GM21737 (cell line): ENCODE measurements around the gene USP3.
A peak's percentile ranks its signal among the peaks of the same experiment; 100 is the strongest.
"Not testable (repeated sequence)": the region's sequence is repeated elsewhere in the genome, so short reads cannot be mapped to it uniquely, and the experiment has no call there.

ENCODE experiments used
- ATAC-seq: cut with Tn5 transposase; IDR thresholded peaks from one replicate; pipeline ENCODE4 v1.9.1; 2021; ENCODE audit warnings: mild to moderate bottlenecking, moderate library complexity; ENCODE audit not compliant: unreplicated experiment

The USP3 gene

GRCh38 chr15:63476229-63476632 lies 28.2 kb upstream of the USP3 start:
- no peak for ATAC-seq

GRCh38 chr15:63478243-63478642 lies 26.1 kb upstream of the USP3 start:
- ATAC-seq = no peak

- ATAC-seq = no peak
These were observed 24.0 kb upstream of the USP3 start for GRCh38 chr15:63480441-63480821.

GRCh38 chr15:63481105-63481810 lies 23.1 kb upstream of the USP3 start:
- no peak for ATAC-seq

- no peak for ATAC-seq
These were observed 21.5 kb upstream of the USP3 start for GRCh38 chr15:63482874-63483323.

GRCh38 chr15:63483521-63484371 lies 20.6 kb upstream of the USP3 start:
- no peak for ATAC-seq

- no peak for ATAC-seq
These were observed 19.8 kb upstream of the USP3 start for GRCh38 chr15:63484433-63485186.

- peak; percentile 27 for ATAC-seq
These were observed 17.2 kb upstream of the USP3 start for GRCh38 chr15:63487076-63487757.

- ATAC-seq = not testable (repeated sequence)
These were observed 16.5 kb upstream of the USP3 start for GRCh38 chr15:63487758-63488397.

GRCh38 chr15:63488398-63488960 lies 15.9 kb upstream of the USP3 start:
- ATAC-seq = no peak

GRCh38 chr15:63489352-63489751 lies 15.0 kb upstream of the USP3 start:
- no peak for ATAC-seq

GRCh38 chr15:63490345-63491034 lies 13.9 kb upstream of the USP3 start:
- ATAC-seq = no peak

- ATAC-seq = no peak
These were observed 13.1 kb upstream of the USP3 start for GRCh38 chr15:63491116-63491827.

GRCh38 chr15:63491979-63492378 lies 12.4 kb upstream of the USP3 start:
- no peak for ATAC-seq

GRCh38 chr15:63492541-63493077 lies 11.8 kb upstream of the USP3 start:
- no peak for ATAC-seq

GRCh38 chr15:63493436-63493835 lies 11.0 kb upstream of the USP3 start:
- ATAC-seq = no peak

GRCh38 chr15:63494408-63494807 lies 10.0 kb upstream of the USP3 start:
- no peak for ATAC-seq

GRCh38 chr15:63495343-63495742 lies 9.1 kb upstream of the USP3 start:
- no peak for ATAC-seq
